SK-N-MC (cell line): Measurements from ENCODE around the gene SFSWAP.

ENCODE experiments used
- EZH2 ChIP-seq: fragments of 200-600 bp; sonication (generic); IDR thresholded peaks from one replicate; pipeline ENCODE4 v1.6.1; 2017; ENCODE audit warnings: antibody characterized with exemption
- POLR2AphosphoS5 ChIP-seq: IDR thresholded peaks from 2 replicates; pipeline ENCODE4 v1.6.1; 2012; ENCODE audit warnings: mild to moderate bottlenecking, low read depth, low read length, borderline replicate concordance

GRCh38 chr12:131797588-131797934 is 86.7 kb downstream of the SFSWAP start:
- no peak for TF ChIP-seq POLR2AphosphoS5
- TF ChIP-seq EZH2, result no peak
